ENCODE measurements around the gene PREX1.
"Not testable (repeated sequence)": the region's sequence is repeated elsewhere in the genome, so short reads cannot be mapped to it uniquely, and the experiment has no call there.

The PREX1 gene

GRCh38 chr20:48770700-48771442 is 56.9 kb downstream of the PREX1 start:
- DNase-seq: no peak

GRCh38 chr20:48769069-48769983 is 58.5 kb downstream of the PREX1 start:
- DNase-seq: peak; percentile 81

GRCh38 chr20:48766961-48767960 is 60.5 kb downstream of the PREX1 start:
- DNase-seq: no peak

- no peak for DNase-seq
Measured at GRCh38 chr20:48766205-48766604, 61.6 kb downstream of the PREX1 start.

DNA sequence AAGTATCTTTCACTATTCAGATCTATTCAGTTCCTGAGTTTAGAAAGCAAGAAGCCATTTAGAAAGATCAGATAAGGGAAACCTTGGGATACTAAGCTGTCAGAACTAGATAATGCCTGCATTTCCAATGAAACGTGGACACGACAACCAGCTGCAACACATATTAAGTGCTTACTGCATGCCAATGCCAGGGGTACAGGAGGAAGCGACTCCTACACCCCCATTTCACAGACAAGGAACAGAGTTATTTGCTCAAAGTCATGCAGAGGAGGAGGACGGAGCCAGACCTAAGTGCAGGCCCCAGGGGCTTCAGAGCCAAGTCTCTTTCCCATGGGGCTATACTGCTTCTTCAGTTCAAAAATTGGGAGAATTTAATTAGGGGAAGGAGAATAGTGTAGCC is 62.4 kb downstream of the PREX1 start:
- DNase-seq: no peak

DNA sequence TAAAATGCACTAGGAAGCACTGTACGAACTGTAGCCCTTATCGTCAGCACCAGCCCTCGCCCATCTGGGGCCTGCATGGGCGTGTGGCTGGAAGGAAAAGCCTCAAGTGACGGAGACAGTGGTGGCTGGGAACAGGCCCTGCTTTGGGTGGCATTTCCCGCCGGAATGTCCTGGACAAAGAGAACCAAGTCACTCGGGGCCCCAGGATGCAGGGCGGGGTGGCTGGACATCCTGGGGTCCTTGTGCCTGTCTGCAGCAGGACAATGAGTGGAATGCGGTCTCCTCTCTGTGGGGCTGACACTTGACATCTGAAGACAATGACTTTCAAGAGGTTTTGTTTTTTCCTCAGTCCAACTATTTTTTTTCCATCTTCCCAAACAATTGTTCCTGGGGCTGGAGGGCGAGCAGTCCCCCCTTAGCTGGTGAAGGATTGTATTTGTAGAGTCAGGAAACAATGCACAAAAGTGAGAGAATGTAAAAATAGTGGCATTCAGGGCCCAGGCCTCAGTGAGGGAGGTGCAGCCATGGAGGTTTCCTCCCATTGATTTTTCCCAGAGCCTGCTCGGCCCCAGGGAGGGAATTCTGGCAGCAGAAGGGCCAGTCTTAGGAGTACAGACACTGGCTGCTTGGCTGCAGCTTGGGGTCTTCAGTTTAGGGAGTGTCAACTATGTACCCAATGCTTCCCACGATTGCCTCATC is 64.4 kb downstream of the PREX1 start:
- no peak for DNase-seq

GRCh38 chr20:48761874-48762273 is 65.9 kb downstream of the PREX1 start:
- DNase-seq: no peak

DNA sequence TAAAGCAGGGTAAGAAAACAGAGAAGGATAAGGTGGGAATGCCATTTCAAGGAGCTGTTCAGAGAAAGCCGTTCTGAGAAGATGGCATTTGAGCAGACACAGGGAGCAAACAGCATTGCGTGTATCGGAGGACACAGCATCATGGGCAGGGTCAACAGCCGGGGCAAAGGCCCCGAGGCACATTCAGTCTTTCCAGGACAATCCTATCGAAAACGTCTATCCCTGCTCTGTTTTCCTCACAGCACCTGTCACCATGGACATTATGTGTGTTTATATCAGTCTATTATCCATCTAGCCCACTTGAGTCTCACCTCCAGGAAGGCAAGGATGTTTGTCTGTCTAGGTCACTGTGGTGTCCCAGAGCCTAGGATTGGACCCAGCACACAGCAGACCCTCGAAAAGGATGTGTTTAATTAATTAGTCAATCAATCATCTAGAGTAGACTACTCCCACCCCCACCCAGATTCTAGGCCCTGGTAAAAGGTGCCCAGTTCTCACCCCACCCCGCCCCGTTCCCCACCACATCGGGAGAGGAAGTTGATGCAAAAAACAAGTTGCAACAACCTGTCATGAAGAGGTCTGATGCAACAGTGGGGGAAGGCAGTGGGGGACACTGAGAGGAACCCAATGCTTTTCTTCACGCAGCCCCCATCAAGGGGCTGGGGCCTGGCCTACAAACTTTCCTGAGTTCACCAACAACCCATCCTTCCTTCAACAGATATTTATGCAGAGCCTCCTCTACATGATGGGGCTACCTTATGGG is 66.6 kb downstream of the PREX1 start:
- DNase-seq: no peak

- peak; percentile 43 for DNase-seq
Measured at GRCh38 chr20:48760403-48760983, 67.3 kb downstream of the PREX1 start.

- DNase-seq: no peak
Measured at GRCh38 chr20:48759631-48760245, 68.1 kb downstream of the PREX1 start.

- DNase-seq: no peak
Measured at GRCh38 chr20:48758206-48758820, 69.5 kb downstream of the PREX1 start.

DNA sequence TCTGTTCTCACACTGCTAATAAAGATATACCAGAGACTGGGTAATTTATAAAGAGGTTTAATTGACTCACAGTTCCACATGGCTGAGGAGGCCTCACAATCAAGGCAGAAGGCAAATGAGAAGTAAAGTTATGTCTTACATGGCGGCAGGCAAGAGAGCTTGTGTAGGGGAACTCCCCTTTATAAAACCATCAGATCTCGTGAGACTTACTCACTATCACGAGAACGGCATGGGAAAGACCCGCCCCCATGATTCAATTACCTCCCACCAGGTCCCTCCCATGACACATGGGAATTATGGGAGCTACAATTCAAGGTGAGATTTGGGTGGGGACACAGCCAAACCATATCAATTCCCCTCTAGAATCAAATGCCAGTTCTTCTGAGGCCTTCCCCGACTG is 71.0 kb downstream of the PREX1 start:
- not testable (repeated sequence) for DNase-seq

GRCh38 chr20:48754292-48754691 is 73.5 kb downstream of the PREX1 start:
- no peak for DNase-seq

GRCh38 chr20:48752963-48753362 is 74.8 kb downstream of the PREX1 start:
- no peak for DNase-seq

GRCh38 chr20:48751871-48752270 is 75.9 kb downstream of the PREX1 start:
- no peak for DNase-seq

- no peak for DNase-seq
Measured at GRCh38 chr20:48750941-48751635, 76.7 kb downstream of the PREX1 start.

DNA sequence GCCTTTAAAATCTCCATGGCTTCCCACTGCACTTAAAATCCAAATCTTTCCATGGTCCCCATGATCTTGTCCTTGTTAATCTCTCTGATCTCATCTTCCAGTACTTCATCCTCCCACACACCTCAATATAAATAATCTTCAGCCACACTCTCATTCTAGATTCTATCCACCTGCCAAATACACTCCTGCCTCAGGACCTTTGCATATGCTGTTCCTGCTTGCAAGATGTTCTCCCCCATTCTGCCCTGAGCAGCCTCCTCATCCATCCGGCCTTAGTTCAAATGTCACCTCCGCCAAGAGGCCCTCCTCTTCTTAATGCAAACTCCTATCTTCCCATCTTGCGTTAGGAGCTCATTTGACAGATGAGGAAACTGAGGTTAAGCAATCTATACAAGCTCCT is 77.4 kb downstream of the PREX1 start:
- DNase-seq: no peak

GRCh38 chr20:48749437-48749836 is 78.4 kb downstream of the PREX1 start:
- DNase-seq: no peak

GRCh38 chr20:48748556-48748955 is 79.2 kb downstream of the PREX1 start:
- DNase-seq: no peak

All from stimulated activated CD4-positive, alpha-beta T cell treated with anti-CD3 and anti-CD28 coated beads, Interleukin-12 subunit alpha, Interleukin-12 subunit beta, amount 100 ng/mL, for 4 hours (primary cell).